NCI-H2107 treated with DMSO at 0.1 percent for 48 hours (cell line): ENCODE data around the gene IMMP2L.
"Not testable (repeated sequence)": the region's sequence is repeated elsewhere in the genome, so short reads cannot be mapped to it uniquely, and the experiment has no call there.

Experiments
- DNase-seq: peaks from one replicate; lab custom pipeline; 2025; ENCODE audit not compliant: unreplicated experiment; lab: John Stamatoyannopoulos, UW

The IMMP2L gene

GRCh38 chr7:111266613-111267012, 295.7 kb downstream of the IMMP2L start:
- DNase-seq, result no peak

GRCh38 chr7:111265394-111265793, 296.9 kb downstream of the IMMP2L start:
- DNase-seq, result no peak

GRCh38 chr7:111264981-111265380, 297.3 kb downstream of the IMMP2L start:
- no peak for DNase-seq

- DNase-seq, result no peak
These were observed 298.0 kb downstream of the IMMP2L start for GRCh38 chr7:111264111-111264868.

GRCh38 chr7:111262293-111263116, 299.8 kb downstream of the IMMP2L start:
- DNase-seq, result no peak

- no peak for DNase-seq
These were observed 300.8 kb downstream of the IMMP2L start for GRCh38 chr7:111261496-111261895.

- no peak for DNase-seq
These were observed 302.3 kb downstream of the IMMP2L start for GRCh38 chr7:111259991-111260390.

- DNase-seq, result no peak
These were observed 305.9 kb downstream of the IMMP2L start for GRCh38 chr7:111256391-111256790.

- no peak for DNase-seq
These were observed 306.7 kb downstream of the IMMP2L start for GRCh38 chr7:111255576-111255975.

GRCh38 chr7:111251365-111251764, 310.9 kb downstream of the IMMP2L start:
- DNase-seq, result not testable (repeated sequence)

GRCh38 chr7:111249807-111250206, 312.5 kb downstream of the IMMP2L start:
- not testable (repeated sequence) for DNase-seq

GRCh38 chr7:111242141-111242755, 320.0 kb downstream of the IMMP2L start:
- peak; percentile 73 for DNase-seq

GRCh38 chr7:111240371-111240770, 321.9 kb downstream of the IMMP2L start:
- peak; percentile 89 for DNase-seq

GRCh38 chr7:111239437-111239836, 322.9 kb downstream of the IMMP2L start:
- DNase-seq, result no peak

GRCh38 chr7:111238886-111239285, 323.4 kb downstream of the IMMP2L start:
- no peak for DNase-seq

- no peak for DNase-seq
These were observed 326.6 kb downstream of the IMMP2L start for GRCh38 chr7:111235709-111236108.

GRCh38 chr7:111232249-111233084, 329.8 kb downstream of the IMMP2L start:
- no peak for DNase-seq

- DNase-seq, result no peak
These were observed 332.4 kb downstream of the IMMP2L start for GRCh38 chr7:111229916-111230315.

- DNase-seq, result no peak
These were observed 333.0 kb downstream of the IMMP2L start for GRCh38 chr7:111229181-111229740.

- DNase-seq, result no peak
These were observed 333.9 kb downstream of the IMMP2L start for GRCh38 chr7:111228437-111228836.

- DNase-seq, result no peak
These were observed 335.5 kb downstream of the IMMP2L start for GRCh38 chr7:111226800-111227199.
